H9 (cell line): ENCODE measurements around the gene KCNN3. TPM values are rescaled to one million over a fixed set of nuclear protein-coding genes. Genes with fewer than 3 reads are reported as not detected.

ENCODE experiments used
- DNase-seq: peaks from one replicate; pipeline ENCODE4 v3.0.0-alpha.2; 2017
- H2AFZ ChIP-seq: one replicate; pipeline ENCODE4 v1.6.1; 2013; ENCODE audit warnings: mild to moderate bottlenecking, low read length, control low read depth, moderate library complexity
- H2AK5ac ChIP-seq: 2 replicates; pipeline ENCODE4 v1.6.1; 2013; ENCODE audit warnings: low read length, control low read depth, mixed read lengths; ENCODE audit not compliant: insufficient read length
- H2BK120ac ChIP-seq: one replicate; pipeline ENCODE4 v1.6.1; 2013; ENCODE audit warnings: low read depth, mild to moderate bottlenecking, low read length, control low read depth, inconsistent platforms; ENCODE audit not compliant: poor library complexity, severe bottlenecking
- H2BK12ac ChIP-seq: 2 replicates; pipeline ENCODE4 v1.6.1; 2013; ENCODE audit warnings: low read length, control low read depth, mixed read lengths, low read depth; ENCODE audit not compliant: insufficient read length
- H2BK15ac ChIP-seq: 2 replicates; pipeline ENCODE4 v1.6.1; 2013; ENCODE audit warnings: low read depth, low read length, control low read depth
- H2BK20ac ChIP-seq: one replicate; pipeline ENCODE4 v1.6.1; 2013; ENCODE audit warnings: low read depth, mild to moderate bottlenecking, low read length, control low read depth, inconsistent platforms; ENCODE audit not compliant: poor library complexity, severe bottlenecking
- H2BK5ac ChIP-seq: 2 replicates; pipeline ENCODE4 v1.6.1; 2013; ENCODE audit warnings: low read length, control low read depth, mixed read lengths; ENCODE audit not compliant: insufficient read length
- H3K14ac ChIP-seq: 2 replicates; pipeline ENCODE4 v1.6.1; 2013; ENCODE audit warnings: low read length, control low read depth; ENCODE audit not compliant: insufficient read depth
- H3K18ac ChIP-seq: 2 replicates; pipeline ENCODE4 v1.6.1; 2013; ENCODE audit warnings: low read depth, mild to moderate bottlenecking, mixed read lengths, low read length, control low read depth; ENCODE audit not compliant: insufficient read length
- H3K23ac ChIP-seq: 2 replicates; pipeline ENCODE4 v1.6.1; 2013; ENCODE audit warnings: low read length, control low read depth, mixed read lengths, low read depth; ENCODE audit not compliant: insufficient read length
- H3K23me2 ChIP-seq: 2 replicates; pipeline ENCODE4 v1.6.1; 2013; ENCODE audit warnings: low read depth, mild to moderate bottlenecking, mixed read lengths, low read length, control low read depth; ENCODE audit not compliant: insufficient read length, poor library complexity, severe bottlenecking
- H3K27ac ChIP-seq: 2 replicates; pipeline ENCODE4 v1.5.1; 2013; ENCODE audit warnings: low read length, control low read depth, mixed read lengths, low read depth; ENCODE audit not compliant: insufficient read length
- H3K27me3 ChIP-seq: 2 replicates; pipeline ENCODE4 v1.6.1; 2013; ENCODE audit warnings: low read length, control low read depth, inconsistent platforms; ENCODE audit not compliant: insufficient read depth
- H3K4ac ChIP-seq: 2 replicates; pipeline ENCODE4 v1.6.1; 2013; ENCODE audit warnings: low read depth, mild to moderate bottlenecking, control low read depth, inconsistent platforms, low read length, moderate library complexity
- H3K4me1 ChIP-seq: 2 replicates; pipeline ENCODE4 v1.6.1; 2013; ENCODE audit warnings: low read length, control low read depth, inconsistent platforms; ENCODE audit not compliant: insufficient read depth
- H3K4me2 ChIP-seq: 2 replicates; pipeline ENCODE4 v1.6.1; 2013; ENCODE audit warnings: low read length, control low read depth, mixed read lengths; ENCODE audit not compliant: insufficient read length, insufficient read depth
- H3K56ac ChIP-seq: 2 replicates; pipeline ENCODE4 v1.6.1; 2013; ENCODE audit warnings: low read depth, mild to moderate bottlenecking, mixed read lengths, low read length, control low read depth; ENCODE audit not compliant: insufficient read length
- H3K79me1 ChIP-seq: 2 replicates; pipeline ENCODE4 v1.6.1; 2013; ENCODE audit warnings: low read depth, mild to moderate bottlenecking, moderate library complexity, low read length, control low read depth, inconsistent platforms; ENCODE audit not compliant: insufficient read depth, poor library complexity, severe bottlenecking
- H3K79me2 ChIP-seq: 2 replicates; pipeline ENCODE4 v1.6.1; 2013; ENCODE audit warnings: low read length, control low read depth, inconsistent platforms; ENCODE audit not compliant: insufficient read depth
- H3K9ac ChIP-seq: 2 replicates; pipeline ENCODE4 v1.6.1; 2013; ENCODE audit warnings: low read length, control low read depth, mixed read lengths; ENCODE audit not compliant: insufficient read length; ENCODE audit errors: extremely low read depth
- H3K9me3 ChIP-seq: one replicate; pipeline ENCODE4 v1.6.1; 2013; ENCODE audit warnings: low read depth, low read length, inconsistent platforms; ENCODE audit not compliant: control insufficient read depth
- H3T11ph ChIP-seq: one replicate; pipeline ENCODE4 v1.6.1; 2013; ENCODE audit warnings: mild to moderate bottlenecking, low read length, control low read depth, inconsistent platforms
- H4K20me1 ChIP-seq: one replicate; pipeline ENCODE4 v1.6.1; 2013; ENCODE audit not compliant: control insufficient read depth, insufficient read length, insufficient read depth
- H4K5ac ChIP-seq: 2 replicates; pipeline ENCODE4 v1.6.1; 2013; ENCODE audit warnings: low read depth, mild to moderate bottlenecking, mixed read lengths, low read length, control low read depth; ENCODE audit not compliant: insufficient read length
- H4K8ac ChIP-seq: replicated peaks from 2 replicates; pipeline ENCODE4 v1.6.1; 2013; ENCODE audit warnings: low read length, control low read depth, mixed read lengths, low read depth; ENCODE audit not compliant: insufficient read length
- H4K91ac ChIP-seq: 2 replicates; pipeline ENCODE4 v1.6.1; 2013; ENCODE audit warnings: low read depth, mild to moderate bottlenecking, moderate library complexity, mixed read lengths, low read length, control low read depth; ENCODE audit not compliant: insufficient read length
- H3K27ac Mint-ChIP-seq, 3 experiments: 2 replicates in 2 of 3; 3 replicates in 1 of 3; pipeline ENCODE4 v1.8.0; 2020 to 2021; ENCODE audit warnings: mixed read lengths in 3 of 3, mild to moderate bottlenecking in 1 of 3, moderate library complexity in 1 of 3
- H3K27me3 Mint-ChIP-seq: 2 replicates; pipeline ENCODE4 v1.8.0; 2021; ENCODE audit warnings: low read depth, mild to moderate bottlenecking, moderate library complexity, mixed read lengths
- H3K36me3 Mint-ChIP-seq, 3 experiments: 2 replicates in 2 of 3; 3 replicates in 1 of 3; pipeline ENCODE4 v1.8.0; 2020 to 2021; ENCODE audit warnings: low read depth in 3 of 3, mixed read lengths in 3 of 3; ENCODE audit not compliant: insufficient read depth in 1 of 3
- H3K4me1 Mint-ChIP-seq, 2 experiments: 2 replicates each; pipeline ENCODE4 v1.8.0; 2020; ENCODE audit warnings: mixed read lengths in 2 of 2
- H3K4me3 Mint-ChIP-seq, 2 experiments: 2 replicates in 1 of 2; 3 replicates in 1 of 2; pipeline ENCODE4 v1.8.0; 2020 to 2021; ENCODE audit warnings: mild to moderate bottlenecking in 2 of 2, mixed read lengths in 2 of 2, moderate library complexity in 1 of 2
- H3K9me3 Mint-ChIP-seq, 2 experiments: 2 replicates in 1 of 2; 3 replicates in 1 of 2; pipeline ENCODE4 v1.8.0; 2020; ENCODE audit warnings: mild to moderate bottlenecking in 2 of 2, mixed read lengths in 2 of 2, moderate library complexity in 1 of 2
- CTCF ChIP-seq: fragments of 200-600 bp; sonication (generic); conservative IDR thresholded peaks from 3 replicates; pipeline ENCODE4 v1.8.0; 2021; ENCODE audit warnings: antibody characterized with exemption, mild to moderate bottlenecking
- WGBS: extraction: QIAGEN DNeasy Blood & Tissue Kit; methylation state at CpG from one replicate; pipeline ENCODE4 v1.1.7; 2013; ENCODE audit warnings: missing lambda C conversion rate, low lambda C conversion rate, mixed read lengths; ENCODE audit not compliant: insufficient read length; ENCODE audit errors: extremely low coverage; 5-methylcytosine and 5-hydroxymethylcytosine counted together
- total RNA-seq: library from RNA; stranded (reverse); gene quantifications from 2 replicates; pipeline ENCODE4 v1.2.1, GENCODE V29; 2021

KCNN3 gene
- total RNA-seq, 1 experiment from 2014 or later, result 0.83 TPM

GRCh38 chr1:154792899-154793298 is 77.2 kb downstream of the KCNN3 start:
- Histone ChIP-seq H4K91ac (no peak overlapping the region), H2BK15ac (no peak overlapping the region), H3K56ac (no peak overlapping the region), H3K18ac (no peak overlapping the region), H3K79me1 (no peaks in the 10 kb centered on the region), H2AK5ac (no peak overlapping the region), H3K23me2 (no peaks in the 10 kb centered on the region), H3K23ac (no peak overlapping the region), H3K4ac (no peak overlapping the region), H2BK120ac (no peak overlapping the region), H3K4me1 (no peaks in the 10 kb centered on the region), H3K9me3 (no peaks in the 10 kb centered on the region), H3K4me2 (no peak overlapping the region), H3K27me3 (no peaks in the 10 kb centered on the region), H3K79me2 (no peaks in the 10 kb centered on the region), H3K14ac (no peak overlapping the region), H3K9ac (no peak overlapping the region), H3K27ac (no peak overlapping the region), H2BK5ac (no peak overlapping the region), H2BK20ac (no peak overlapping the region), H4K20me1 (no peaks in the 10 kb centered on the region), H3T11ph (no peak overlapping the region), H4K8ac (no peak overlapping the region), H2AFZ (no peak overlapping the region), H4K5ac (no peak overlapping the region), H2BK12ac (no peak overlapping the region)
- no peak for DNase-seq
- H3K4me1 Mint-ChIP-seq, result peaks cover 10% of the 10 kb centered on the region in 2 experiments
- peak overlapping the region in 1 of 3 experiments; percentile 12; a peak in 1 of 7 replicates for H3K27ac Mint-ChIP-seq
- no peak overlapping the region for H3K4me3 Mint-ChIP-seq
- no peaks in the 10 kb centered on the region for H3K9me3 Mint-ChIP-seq
- H3K36me3 Mint-ChIP-seq, result no peaks in the 10 kb centered on the region
- TF ChIP-seq CTCF, result no peak
- WGBS, result no CpG with 5 or more reads among the region's 3 CpGs
- H3K27me3 Mint-ChIP-seq, result peaks cover 9% of the 10 kb centered on the region
